GM18508 (cell line): ENCODE results near the gene OR2L3.
"Not testable (repeated sequence)": the region's sequence is repeated elsewhere in the genome, so short reads cannot be mapped to it uniquely, and the experiment has no call there.

Experiments
- ATAC-seq: cut with Tn5 transposase; IDR thresholded peaks from one replicate; pipeline ENCODE4 v1.9.1; 2021; ENCODE audit warnings: moderate number of reproducible peaks; ENCODE audit not compliant: insufficient read depth, unreplicated experiment

The OR2L3 gene, protein sequence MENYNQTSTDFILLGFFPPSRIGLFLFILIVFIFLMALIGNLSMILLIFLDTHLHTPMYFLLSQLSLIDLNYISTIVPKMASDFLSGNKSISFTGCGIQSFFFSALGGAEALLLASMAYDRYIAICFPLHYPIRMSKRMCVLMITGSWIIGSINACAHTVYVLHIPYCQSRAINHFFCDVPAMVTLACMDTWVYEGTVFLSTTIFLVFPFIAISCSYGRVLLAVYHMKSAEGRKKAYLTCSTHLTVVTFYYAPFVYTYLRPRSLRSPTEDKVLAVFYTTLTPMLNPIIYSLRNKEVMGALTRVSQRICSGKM

DNA sequence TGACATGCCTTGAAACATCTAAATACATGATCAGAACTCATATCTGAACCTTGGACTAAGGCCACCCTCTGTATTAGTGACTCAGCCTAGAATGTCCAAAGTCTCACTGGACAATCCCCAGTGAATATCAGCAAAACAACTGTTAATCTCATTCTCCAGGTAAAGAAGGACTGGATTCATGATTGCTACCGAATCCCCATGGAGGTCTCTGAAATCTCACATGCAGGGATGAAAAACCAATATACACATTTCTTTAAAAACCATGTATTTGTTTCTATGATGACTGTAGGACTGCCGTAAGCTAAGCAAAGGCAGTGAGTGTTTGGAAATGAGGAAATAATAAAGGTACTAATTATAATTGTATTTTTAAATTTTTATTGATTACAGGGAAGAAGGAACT, at the start of gene OR2L3:
Gene OR2L3 (plus strand): TSS at position 301 of the 400 bp plus-strand sequence. CDS start 13,846 bp downstream, outside the sequence.
- ATAC-seq: no peak

DNA sequence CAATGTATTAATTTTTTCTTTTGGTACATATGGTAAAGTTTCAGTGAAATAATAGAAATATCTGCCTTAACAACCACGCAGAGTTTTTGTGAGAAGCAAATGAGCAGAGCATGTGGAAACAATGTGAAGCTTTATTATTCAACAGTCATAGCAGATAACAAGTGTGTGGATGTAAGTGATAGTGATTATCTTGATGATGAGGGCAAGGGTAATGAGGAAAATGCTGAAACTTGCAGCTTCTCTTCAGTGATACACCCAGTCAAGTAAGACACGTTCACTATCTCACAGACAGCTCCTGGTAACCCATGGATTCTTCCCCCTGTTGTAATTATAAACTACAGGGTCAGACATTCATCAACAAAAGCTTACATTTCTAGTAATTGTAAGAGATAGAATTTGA, 47.8 kb upstream of the OR2L3 start:
- ATAC-seq: no peak

DNA sequence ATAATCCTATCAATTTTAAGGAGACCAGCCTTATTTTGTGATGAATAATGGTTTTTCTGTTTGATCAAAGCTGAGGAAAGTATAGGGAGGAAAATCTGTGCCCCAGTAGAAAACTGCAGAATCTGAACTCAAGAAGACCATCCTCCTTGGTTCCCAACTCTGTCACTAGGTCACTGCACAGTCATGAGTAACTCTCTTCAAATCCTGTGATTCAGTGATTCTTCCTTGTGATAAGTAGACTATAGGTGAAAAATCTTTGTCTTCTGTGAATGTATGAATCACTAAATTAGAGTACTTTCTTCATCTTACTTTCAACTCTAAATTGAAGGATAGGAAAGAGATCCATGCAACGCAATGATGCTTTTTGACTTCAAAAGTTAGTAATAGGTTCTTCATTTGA, 46.5 kb upstream of the OR2L3 start:
- no peak for ATAC-seq

DNA sequence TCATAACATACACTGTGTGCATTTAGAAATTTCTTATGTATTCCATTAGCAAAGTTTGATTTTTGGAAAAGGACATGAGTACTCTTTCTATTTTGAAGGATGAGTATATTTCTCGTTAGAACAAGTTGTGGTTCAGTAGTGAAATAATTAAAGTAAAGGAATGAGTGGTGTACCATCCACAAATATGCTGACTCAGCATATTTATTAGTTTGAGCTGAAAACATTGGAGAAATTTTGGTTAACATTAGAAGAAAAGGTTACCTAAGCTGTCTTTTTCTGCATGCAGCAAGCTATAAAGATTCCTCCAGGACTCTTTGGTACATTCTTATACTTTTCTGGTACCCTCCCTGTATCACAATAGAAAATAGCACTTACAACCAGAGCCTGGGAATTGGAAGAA, 38.9 kb upstream of the OR2L3 start:
- ATAC-seq: no peak

DNA sequence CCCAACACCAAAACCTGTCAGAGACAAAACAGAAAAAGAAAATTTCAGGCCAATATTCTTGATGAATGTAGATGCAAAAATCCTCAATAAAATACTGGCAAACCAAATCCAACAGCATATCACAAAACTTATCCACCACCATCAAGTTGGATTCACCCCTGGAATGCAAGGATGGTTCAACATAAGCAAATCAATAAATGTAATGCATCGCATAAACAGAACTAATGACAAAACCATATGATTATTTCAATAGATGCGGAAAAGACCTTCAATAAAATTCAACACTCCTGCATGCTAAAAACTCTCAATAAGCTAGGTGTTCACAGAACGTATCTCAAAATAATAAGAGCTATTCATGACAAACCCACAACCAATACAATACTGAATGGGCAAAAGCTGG, 37.0 kb upstream of the OR2L3 start:
- no peak for ATAC-seq

DNA sequence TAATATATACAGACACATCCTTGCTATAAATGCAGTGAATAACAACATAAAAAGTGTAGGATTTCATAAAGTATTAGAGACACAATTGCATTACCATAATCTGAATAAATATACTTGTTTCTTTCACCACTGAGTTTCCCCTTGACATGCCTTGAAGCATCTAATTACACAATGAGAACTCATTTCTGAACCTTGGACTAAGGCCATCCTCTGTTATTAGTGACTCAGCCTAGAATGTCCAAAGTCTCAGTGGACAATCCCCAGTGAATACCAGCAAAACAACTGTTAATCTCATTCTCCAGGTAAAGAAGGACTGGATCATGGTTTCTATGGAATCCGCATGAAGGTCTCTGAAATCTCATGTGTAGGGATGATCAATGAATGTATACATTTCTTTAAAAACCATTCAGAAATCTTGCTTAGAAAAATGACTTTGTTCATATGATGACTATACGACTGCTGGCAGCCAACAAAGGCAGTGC, 33.4 kb upstream of the OR2L3 start, which contains the start of gene OR2L5:
Gene OR2L5 (plus strand): TSS at position 432 of the 482 bp plus-strand sequence. CDS start 8,288 bp downstream, outside the sequence.
- no peak for ATAC-seq

DNA sequence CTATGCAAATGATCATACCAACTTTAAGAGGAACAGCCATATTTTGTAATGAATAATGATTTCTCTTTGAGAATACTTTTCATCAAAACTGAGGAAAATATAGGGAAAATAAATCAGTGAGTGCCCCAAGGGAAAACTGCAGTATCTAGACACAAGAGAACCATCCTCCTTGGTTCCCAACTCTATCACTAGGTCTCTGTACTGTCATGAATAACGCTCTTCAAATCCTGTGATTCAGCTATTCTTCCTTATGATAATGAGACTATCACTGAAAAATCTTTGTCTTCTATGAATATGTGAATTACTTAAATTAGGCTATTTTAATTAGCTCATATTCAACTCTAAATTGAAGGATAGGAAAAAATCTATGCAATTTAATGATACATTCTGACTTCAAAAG, 30.8 kb upstream of the OR2L3 start:
- no peak for ATAC-seq

DNA sequence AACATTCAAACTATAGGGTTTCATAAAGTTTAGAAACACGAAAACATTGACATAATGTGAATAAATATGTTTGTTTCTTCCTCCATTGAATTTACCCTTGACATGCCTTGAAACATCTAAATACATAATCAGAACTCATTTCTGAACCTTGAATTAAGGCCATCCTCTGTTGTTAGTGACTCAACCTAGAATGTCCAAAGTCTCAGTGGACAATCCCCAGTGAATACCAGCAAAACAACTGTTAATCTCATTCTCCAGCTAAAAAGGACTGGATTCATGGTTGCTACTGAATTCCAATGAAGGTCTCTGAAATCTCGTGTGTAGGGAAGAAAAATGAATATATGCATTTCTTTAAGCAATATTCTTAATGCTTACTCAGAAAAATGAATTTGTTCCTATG, 16.9 kb upstream of the OR2L3 start, which contains the start of gene OR2L2:
Gene OR2L2 (plus strand): TSS at position 301 of the 400 bp plus-strand sequence. CDS start 8,198 bp downstream, outside the sequence.
- no peak for ATAC-seq

DNA sequence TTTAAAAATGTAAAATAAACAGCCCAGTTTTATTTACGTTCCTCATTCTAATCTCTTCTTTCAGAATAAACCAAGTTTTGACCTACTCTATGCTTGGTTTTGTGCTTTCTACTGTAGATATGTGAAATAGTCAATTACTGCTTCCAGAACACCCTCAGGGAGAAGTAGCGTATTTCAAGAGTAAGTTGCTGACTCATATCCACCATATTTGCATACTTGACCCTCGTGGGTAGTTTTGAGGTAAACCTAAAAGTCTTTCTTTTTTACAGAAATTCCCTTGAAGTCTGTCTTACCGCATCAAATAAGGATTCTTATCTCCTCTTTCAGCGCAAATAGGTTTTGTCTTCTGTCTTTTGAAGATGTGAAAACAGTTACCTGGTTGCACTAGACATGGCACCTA, 1.4 kb upstream of the OR2L3 start:
- ATAC-seq: no peak

DNA sequence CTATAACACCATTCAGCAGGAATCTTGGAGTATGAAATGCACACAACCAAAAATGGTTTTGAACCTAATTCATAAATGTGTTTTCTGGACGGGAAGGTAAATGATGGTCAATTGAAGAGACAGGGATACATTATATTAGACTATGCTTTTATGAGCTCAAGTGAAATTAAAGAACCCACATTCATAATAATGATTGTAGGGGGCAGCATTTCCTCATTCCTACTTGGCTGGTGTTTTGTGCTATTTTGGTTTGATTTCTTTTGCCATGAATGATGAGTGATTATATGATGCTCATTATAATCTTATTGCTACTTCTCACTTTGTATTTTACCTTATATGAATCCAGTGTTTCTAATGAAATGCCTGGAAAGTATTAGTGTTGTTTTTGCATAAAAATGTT, 372 bp downstream of the OR2L3 start:
- ATAC-seq: no peak

DNA sequence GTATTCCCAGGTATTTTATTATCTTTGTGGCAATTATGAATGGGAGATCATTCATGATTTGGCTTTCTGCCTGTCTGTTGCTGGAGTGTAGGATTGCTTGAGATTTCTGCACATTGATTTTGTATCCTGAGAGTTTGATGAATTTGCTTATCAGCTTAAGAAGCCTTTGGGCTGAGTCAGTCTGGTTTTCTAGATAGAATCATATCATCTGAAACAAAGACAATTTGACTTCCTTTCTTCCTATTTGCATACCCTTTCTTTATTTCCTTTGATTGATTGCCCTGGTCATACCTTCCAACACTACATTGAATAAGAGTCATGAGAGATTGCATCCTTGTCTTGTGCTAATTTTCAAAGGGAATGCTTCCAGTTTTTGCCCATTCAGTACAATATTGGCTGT, 8.0 kb downstream of the OR2L3 start:
- no peak for ATAC-seq

DNA sequence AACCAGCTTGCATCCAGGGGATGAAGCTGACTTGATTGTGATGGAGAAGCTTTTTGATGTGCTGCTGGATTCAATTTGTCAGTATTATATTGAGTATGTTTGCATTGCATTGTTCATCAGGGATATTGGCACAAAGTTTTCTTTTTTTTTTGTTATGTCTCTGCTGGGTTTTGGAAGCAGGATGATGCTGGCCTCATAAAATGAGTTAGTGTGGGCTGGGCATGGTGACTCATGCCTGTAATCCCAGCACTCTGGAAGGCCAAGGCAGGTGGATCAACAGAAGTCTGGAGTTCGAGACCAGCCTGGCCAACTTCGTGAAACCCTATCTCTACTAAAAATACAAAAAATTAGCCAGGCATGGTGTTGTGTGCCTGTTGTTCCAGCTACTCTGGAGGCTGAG, 8.6 kb downstream of the OR2L3 start:
- ATAC-seq: no peak

DNA sequence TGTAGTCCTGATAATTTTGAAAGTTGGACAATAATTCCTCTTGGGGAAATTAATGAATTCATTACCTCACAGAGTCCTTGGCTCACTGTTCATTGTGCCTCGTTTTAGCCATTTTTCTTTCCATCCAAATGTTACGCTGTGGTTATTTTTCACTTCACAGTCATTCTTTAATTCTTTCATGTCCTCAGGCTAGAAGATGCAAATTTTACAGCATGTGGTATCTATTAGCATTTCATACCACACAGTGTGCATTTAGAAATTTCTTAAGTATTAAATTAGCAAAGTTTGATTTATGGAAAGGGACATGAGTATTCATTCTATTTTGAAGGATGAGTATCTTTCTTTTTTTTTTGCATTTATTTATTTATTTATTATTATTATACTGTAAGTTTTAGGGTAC, 18.4 kb downstream of the OR2L3 start:
- ATAC-seq: no peak

DNA sequence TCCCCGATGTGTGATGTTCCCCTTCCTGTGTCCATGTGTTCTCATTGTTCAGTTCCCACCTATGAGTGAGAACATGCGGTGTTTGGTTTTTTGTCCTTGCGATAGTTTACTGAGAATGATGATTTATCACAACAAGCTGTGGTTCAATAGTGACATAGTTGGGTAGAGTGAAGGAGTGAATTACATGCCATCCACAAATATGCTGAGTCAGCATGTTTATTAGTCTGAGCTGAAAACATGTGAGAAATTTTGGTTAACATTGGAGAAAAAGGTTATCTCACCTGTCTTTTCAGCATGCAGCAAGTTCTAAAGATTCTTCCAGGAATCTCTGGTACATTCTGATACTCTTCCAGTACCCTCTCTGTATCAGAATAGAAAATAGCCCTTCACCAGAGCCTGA, 19.0 kb downstream of the OR2L3 start:
- ATAC-seq: no peak

DNA sequence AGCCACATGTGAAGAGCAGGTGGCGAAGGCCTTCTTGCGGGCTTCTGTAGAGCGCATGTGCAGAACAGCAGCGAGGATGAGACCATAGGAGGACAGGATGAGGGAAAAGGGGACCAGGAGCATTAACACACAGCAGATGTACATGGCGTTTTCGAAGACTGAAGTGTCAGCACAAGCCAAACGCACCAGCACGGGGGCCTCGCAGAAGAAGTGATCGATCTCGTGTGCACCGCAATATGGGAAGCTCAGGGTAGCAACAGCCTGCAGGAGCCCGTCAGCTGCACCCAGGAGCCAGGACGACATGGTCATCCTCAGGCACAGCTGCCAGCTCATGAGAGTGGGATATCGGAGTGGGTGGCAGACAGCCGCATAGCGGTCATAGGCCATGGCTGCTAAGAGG, 37.2 kb downstream of the OR2L3 start:
- ATAC-seq: not testable (repeated sequence)

DNA sequence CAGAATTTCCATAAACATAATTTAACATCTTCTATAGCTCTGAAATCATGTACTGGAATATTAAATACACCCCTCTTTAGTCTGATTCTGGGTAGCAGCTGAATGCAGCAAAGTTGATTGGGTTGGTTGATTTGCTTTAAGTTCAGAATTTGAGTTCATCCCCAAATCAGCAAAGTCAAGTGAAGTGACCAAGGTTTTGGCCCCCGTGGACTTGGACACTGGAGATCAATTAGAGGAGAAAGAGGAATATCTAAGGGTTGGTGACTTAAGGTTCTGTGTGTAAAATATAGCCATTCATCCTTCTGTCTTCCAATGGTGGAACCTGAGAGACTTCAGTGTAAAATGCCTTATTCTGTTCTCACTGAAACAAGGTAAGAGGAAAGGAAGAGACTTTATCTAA, 48.2 kb downstream of the OR2L3 start, which contains the start of gene OR2L13:
Gene OR2L13 (plus strand): TSS at position 301 of the 400 bp plus-strand sequence. CDS start 4,192 bp downstream, outside the sequence.
- ATAC-seq: no peak

DNA sequence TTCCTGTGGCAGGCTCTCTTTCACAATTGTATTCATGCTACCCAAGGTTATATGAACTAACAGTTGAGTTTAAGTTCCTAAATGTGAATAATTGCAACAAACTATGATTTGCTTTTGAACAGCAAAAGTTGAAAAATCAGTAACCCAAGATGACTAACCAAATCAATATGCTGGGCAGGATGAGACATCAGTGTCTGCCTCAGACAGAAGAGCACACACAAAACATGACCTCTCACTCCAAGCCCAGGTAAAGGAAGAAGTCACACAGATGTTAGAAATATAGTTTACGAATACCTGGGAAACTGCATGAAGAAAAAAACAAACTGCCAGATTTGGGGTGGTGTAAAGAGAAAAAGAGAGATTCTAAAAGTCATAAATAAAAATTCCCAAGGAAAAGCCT, 51.9 kb downstream of the OR2L3 start:
- no peak for ATAC-seq

DNA sequence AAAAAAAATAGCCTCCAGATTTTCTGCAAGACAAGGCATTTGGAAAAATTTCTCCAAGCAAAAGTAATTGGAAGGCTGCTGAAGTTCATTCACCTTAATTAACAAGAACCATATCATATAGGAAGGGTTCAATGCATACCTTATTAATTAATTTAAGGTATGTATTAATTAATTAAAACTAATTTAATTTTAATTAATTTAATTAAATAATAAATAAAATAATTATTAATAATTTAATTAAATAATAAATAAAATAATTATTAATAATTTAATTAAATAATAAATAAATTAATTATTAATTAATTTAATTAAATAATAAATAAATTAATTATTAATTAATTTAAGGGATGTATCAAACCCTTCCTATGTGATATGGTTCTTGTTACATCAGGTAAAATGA, 56.2 kb downstream of the OR2L3 start:
- no peak for ATAC-seq

DNA sequence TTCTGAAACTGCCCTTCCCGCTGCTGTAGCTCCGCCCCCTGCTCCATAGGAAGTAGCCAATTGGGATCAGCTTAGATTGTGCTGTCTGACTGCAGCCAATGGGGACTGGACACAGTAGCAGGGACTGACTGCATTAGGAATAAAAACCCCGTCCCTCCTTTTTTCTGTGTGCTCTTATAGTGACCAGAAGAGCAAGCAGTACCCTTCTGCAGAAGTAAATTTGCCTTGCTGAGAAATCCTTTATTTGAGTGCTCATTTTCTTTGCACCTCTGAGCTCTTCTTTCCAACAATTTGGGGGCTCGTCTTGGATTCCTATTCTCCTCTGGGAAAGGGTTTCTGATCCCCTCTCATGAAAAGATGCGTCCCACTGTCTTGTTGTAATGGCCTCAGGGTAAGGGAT, 64.5 kb downstream of the OR2L3 start:
- no peak for ATAC-seq
